Measurements from ENCODE around the gene CPED1. TPM values are rescaled to one million over a fixed set of nuclear protein-coding genes. Genes with fewer than 3 reads are reported as not detected.

The CPED1 gene
- total RNA-seq, 2 experiments from 2014 or later = not detected

GRCh38 chr7:120991581-120991980, 3.1 kb downstream of the CPED1 start:
- CTCF ChIA-PET = no interaction called here
- DNase-seq = no peak
- no peak overlapping the region for H3K27ac Mint-ChIP-seq
- no peaks in the 10 kb centered on the region for H3K9me3 Mint-ChIP-seq (ENCODE audit: insufficient read depth)
- peaks cover 51% of the 10 kb centered on the region for H3K27me3 Mint-ChIP-seq (ENCODE audit: low read depth)
- POLR2A ChIA-PET = no interaction called here
- ATAC-seq = no peak
- no peak overlapping the region for H3K4me3 Mint-ChIP-seq
- no peaks in the 10 kb centered on the region for H3K36me3 Mint-ChIP-seq (ENCODE audit: low read depth)
- H3K4me1 Mint-ChIP-seq (ENCODE audit: low read depth) = peaks cover 19% of the 10 kb centered on the region

GRCh38 chr7:120992272-120992964, 3.9 kb downstream of the CPED1 start:
- ChIA-PET CTCF (no interaction called here), POLR2A (no interaction called here)
- no peaks in the 10 kb centered on the region for H3K36me3 Mint-ChIP-seq (ENCODE audit: low read depth)
- H3K27me3 Mint-ChIP-seq (ENCODE audit: low read depth) = peaks cover 51% of the 10 kb centered on the region
- H3K9me3 Mint-ChIP-seq (ENCODE audit: insufficient read depth) = no peaks in the 10 kb centered on the region
- ATAC-seq (no peak), DNase-seq (no peak)
- peaks cover 22% of the 10 kb centered on the region for H3K4me1 Mint-ChIP-seq (ENCODE audit: low read depth)
- no peak overlapping the region for H3K4me3 Mint-ChIP-seq
- no peak overlapping the region for H3K27ac Mint-ChIP-seq

- Mint-ChIP-seq H3K9me3 (ENCODE audit: insufficient read depth) (no peaks in the 10 kb centered on the region), H3K4me1 (ENCODE audit: low read depth) (peaks cover 17% of the 10 kb centered on the region), H3K36me3 (ENCODE audit: low read depth) (no peaks in the 10 kb centered on the region), H3K27me3 (ENCODE audit: low read depth) (peaks cover 44% of the 10 kb centered on the region), H3K27ac (no peak overlapping the region), H3K4me3 (no peak overlapping the region)
- ChIA-PET CTCF (no interaction called here), POLR2A (no interaction called here)
- DNase-seq (no peak), ATAC-seq (no peak)
These were observed 4.5 kb downstream of the CPED1 start for GRCh38 chr7:120992965-120993494.

GRCh38 chr7:120993553-120994191, 5.2 kb downstream of the CPED1 start:
- Mint-ChIP-seq H3K27me3 (ENCODE audit: low read depth) (peaks cover 38% of the 10 kb centered on the region), H3K36me3 (ENCODE audit: low read depth) (no peaks in the 10 kb centered on the region), H3K9me3 (ENCODE audit: insufficient read depth) (no peaks in the 10 kb centered on the region), H3K27ac (no peak overlapping the region), H3K4me1 (ENCODE audit: low read depth) (peaks cover 12% of the 10 kb centered on the region), H3K4me3 (no peak overlapping the region)
- CTCF ChIA-PET = no interaction called here
- ATAC-seq (no peak), DNase-seq (no peak)
- POLR2A ChIA-PET = no interaction called here

- Mint-ChIP-seq H3K27ac (no peak overlapping the region), H3K9me3 (ENCODE audit: insufficient read depth) (no peaks in the 10 kb centered on the region), H3K4me1 (ENCODE audit: low read depth) (peaks cover 6% of the 10 kb centered on the region), H3K4me3 (no peak overlapping the region), H3K27me3 (ENCODE audit: low read depth) (peaks cover 27% of the 10 kb centered on the region), H3K36me3 (ENCODE audit: low read depth) (no peaks in the 10 kb centered on the region)
- POLR2A ChIA-PET = no interaction called here
- no peak for ATAC-seq
- CTCF ChIA-PET = no interaction called here
- no peak for DNase-seq
These were observed 6.2 kb downstream of the CPED1 start for GRCh38 chr7:120994512-120995410.

GRCh38 chr7:120995654-120996053, 7.1 kb downstream of the CPED1 start:
- ATAC-seq (no peak), DNase-seq (no peak)
- Mint-ChIP-seq H3K36me3 (ENCODE audit: low read depth) (no peaks in the 10 kb centered on the region), H3K27me3 (ENCODE audit: low read depth) (peaks cover 21% of the 10 kb centered on the region), H3K4me3 (no peak overlapping the region), H3K9me3 (ENCODE audit: insufficient read depth) (no peaks in the 10 kb centered on the region), H3K4me1 (ENCODE audit: low read depth) (peaks cover 10% of the 10 kb centered on the region), H3K27ac (no peak overlapping the region)
- POLR2A ChIA-PET = no interaction called here
- CTCF ChIA-PET = no interaction called here

GRCh38 chr7:120996333-120996987, 7.9 kb downstream of the CPED1 start:
- no peaks in the 10 kb centered on the region for H3K36me3 Mint-ChIP-seq (ENCODE audit: low read depth)
- POLR2A ChIA-PET = no interaction called here
- no peak overlapping the region for H3K4me3 Mint-ChIP-seq
- no peak overlapping the region for H3K27ac Mint-ChIP-seq
- DNase-seq = no peak
- H3K4me1 Mint-ChIP-seq (ENCODE audit: low read depth) = peaks cover 10% of the 10 kb centered on the region
- H3K9me3 Mint-ChIP-seq (ENCODE audit: insufficient read depth) = no peaks in the 10 kb centered on the region
- CTCF ChIA-PET = interaction anchor here (1.6 kb wide), 1 partner anchor 9 kb away, joined by 6 read pairs; no protein-coding TSS in a partner anchor
- peaks cover 18% of the 10 kb centered on the region for H3K27me3 Mint-ChIP-seq (ENCODE audit: low read depth)
- no peak for ATAC-seq

- H3K9me3 Mint-ChIP-seq (ENCODE audit: insufficient read depth) = no peaks in the 10 kb centered on the region
- H3K36me3 Mint-ChIP-seq (ENCODE audit: low read depth) = no peaks in the 10 kb centered on the region
- POLR2A ChIA-PET = no interaction called here
- CTCF ChIA-PET = interaction anchor here (1.6 kb wide), 1 partner anchor 10 kb away, joined by 6 read pairs; no protein-coding TSS in a partner anchor
- ATAC-seq (no peak), DNase-seq (no peak)
- H3K4me3 Mint-ChIP-seq = no peak overlapping the region
- H3K27ac Mint-ChIP-seq = no peak overlapping the region
- H3K4me1 Mint-ChIP-seq (ENCODE audit: low read depth) = peaks cover 10% of the 10 kb centered on the region
- peaks cover 14% of the 10 kb centered on the region for H3K27me3 Mint-ChIP-seq (ENCODE audit: low read depth)
These were observed 8.5 kb downstream of the CPED1 start for GRCh38 chr7:120996988-120997345.

- H3K36me3 Mint-ChIP-seq (ENCODE audit: low read depth) = no peaks in the 10 kb centered on the region
- H3K9me3 Mint-ChIP-seq (ENCODE audit: insufficient read depth) = no peaks in the 10 kb centered on the region
- DNase-seq = no peak
- CTCF ChIA-PET = interaction anchor here (1.0 to 1.3 kb wide), 2 partner anchors 11 to 110 kb away, joined by 3 to 10 read pairs; no protein-coding TSS in a partner anchor
- no peak for ATAC-seq
- no peak overlapping the region for H3K4me3 Mint-ChIP-seq
- H3K4me1 Mint-ChIP-seq (ENCODE audit: low read depth) = peaks cover 10% of the 10 kb centered on the region
- H3K27ac Mint-ChIP-seq = no peak overlapping the region
- H3K27me3 Mint-ChIP-seq (ENCODE audit: low read depth) = peaks cover 16% of the 10 kb centered on the region
- POLR2A ChIA-PET = no interaction called here
These were observed 9.5 kb downstream of the CPED1 start for GRCh38 chr7:120997882-120998474.

- DNase-seq (no peak), ATAC-seq (no peak)
- peaks cover 17% of the 10 kb centered on the region for H3K27me3 Mint-ChIP-seq (ENCODE audit: low read depth)
- H3K9me3 Mint-ChIP-seq (ENCODE audit: insufficient read depth) = no peaks in the 10 kb centered on the region
- no peak overlapping the region for H3K4me3 Mint-ChIP-seq
- POLR2A ChIA-PET = no interaction called here
- peaks cover 10% of the 10 kb centered on the region for H3K4me1 Mint-ChIP-seq (ENCODE audit: low read depth)
- H3K36me3 Mint-ChIP-seq (ENCODE audit: low read depth) = no peaks in the 10 kb centered on the region
- CTCF ChIA-PET = interaction anchor here (1.0 to 1.3 kb wide), 2 partner anchors 11 to 110 kb away, joined by 3 to 10 read pairs; no protein-coding TSS in a partner anchor
- no peak overlapping the region for H3K27ac Mint-ChIP-seq
These were observed 10.0 kb downstream of the CPED1 start for GRCh38 chr7:120998520-120998919.

- Mint-ChIP-seq H3K9me3 (ENCODE audit: insufficient read depth) (no peaks in the 10 kb centered on the region), H3K27me3 (ENCODE audit: low read depth) (peaks cover 19% of the 10 kb centered on the region), H3K4me3 (no peak overlapping the region), H3K36me3 (ENCODE audit: low read depth) (no peaks in the 10 kb centered on the region), H3K27ac (no peak overlapping the region), H3K4me1 (ENCODE audit: low read depth) (peaks cover 10% of the 10 kb centered on the region)
- ChIA-PET CTCF (interaction anchor here (1.0 to 1.3 kb wide), 2 partner anchors 12 to 109 kb away, joined by 3 to 10 read pairs; no protein-coding TSS in a partner anchor), POLR2A (no interaction called here)
- DNase-seq (no peak), ATAC-seq (no peak)
These were observed 10.6 kb downstream of the CPED1 start for GRCh38 chr7:120998996-120999565.

All from activated CD8-positive, alpha-beta T cell treated with anti-CD3 and anti-CD28 coated beads, Interleukin-2, amount 10 ng/mL, durations not matched to agents 7 days and 5 days (primary cell).